Retinal pigment epithelial cell (primary cell): ENCODE measurements around the gene CADPS2.
"Not testable (repeated sequence)": the region's sequence is repeated elsewhere in the genome, so short reads cannot be mapped to it uniquely, and the experiment has no call there.

Source experiments
- DNase-seq: peaks from one replicate; pipeline ENCODE4 v3.0.0-alpha.2; 2010; ENCODE audit warnings: low read depth
- H3K4me3 ChIP-seq: 2 replicates; pipeline ENCODE4 v1.5.1; 2011; ENCODE audit warnings: mild to moderate bottlenecking, low read length, control low read depth, moderate library complexity
- CTCF ChIP-seq: conservative IDR thresholded peaks from 2 replicates; pipeline ENCODE4 v1.5.1; 2011; ENCODE audit warnings: low read depth, low read length, control low read depth, inconsistent platforms

CADPS2 gene

DNA sequence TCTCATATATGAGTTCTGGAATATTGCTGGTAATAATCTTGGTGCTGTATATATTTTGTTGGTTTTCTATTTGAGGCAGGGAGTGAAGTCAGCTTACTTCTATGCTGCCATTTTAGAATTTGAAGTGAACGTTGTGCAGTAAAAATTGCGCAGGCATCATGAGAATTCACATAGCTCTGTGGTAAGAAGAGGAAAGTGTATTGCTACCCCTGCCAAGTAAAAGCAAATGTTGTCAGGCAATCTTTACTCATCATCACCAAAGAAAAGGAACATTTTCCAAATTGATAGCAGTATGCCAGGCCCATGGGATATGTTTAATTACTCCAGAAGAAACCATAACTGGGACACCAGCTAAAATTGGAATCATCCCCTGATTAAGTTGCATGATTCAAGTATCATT is 595.1 kb downstream of the CADPS2 start:
- DNase-seq = no peak
- no peak for TF ChIP-seq CTCF
- no peak overlapping the region for H3K4me3 ChIP-seq

DNA sequence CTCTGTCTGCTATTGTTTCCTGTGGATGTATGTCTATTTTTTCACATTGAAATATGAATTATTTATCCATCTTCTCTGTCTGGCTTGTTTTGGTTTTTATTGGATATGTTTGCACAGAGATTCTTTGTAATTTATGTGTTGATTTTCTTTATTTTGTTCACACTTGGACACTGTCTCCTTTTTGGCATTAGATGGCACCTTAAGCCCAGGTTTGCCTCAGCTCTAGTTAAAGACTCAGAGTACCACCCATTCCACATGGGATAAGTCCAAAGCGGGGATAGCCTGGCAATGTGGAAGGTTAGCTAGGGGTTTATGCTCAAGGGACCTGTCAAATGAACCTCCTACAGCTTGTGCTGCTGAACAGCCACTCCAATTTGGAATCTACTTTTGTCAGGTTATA is 595.8 kb downstream of the CADPS2 start:
- H3K4me3 ChIP-seq = no peak overlapping the region
- no peak for DNase-seq
- TF ChIP-seq CTCF = no peak

GRCh38 chr7:122289426-122289825 is 596.8 kb downstream of the CADPS2 start:
- H3K4me3 ChIP-seq = no peak overlapping the region
- DNase-seq = no peak
- TF ChIP-seq CTCF = no peak

DNA sequence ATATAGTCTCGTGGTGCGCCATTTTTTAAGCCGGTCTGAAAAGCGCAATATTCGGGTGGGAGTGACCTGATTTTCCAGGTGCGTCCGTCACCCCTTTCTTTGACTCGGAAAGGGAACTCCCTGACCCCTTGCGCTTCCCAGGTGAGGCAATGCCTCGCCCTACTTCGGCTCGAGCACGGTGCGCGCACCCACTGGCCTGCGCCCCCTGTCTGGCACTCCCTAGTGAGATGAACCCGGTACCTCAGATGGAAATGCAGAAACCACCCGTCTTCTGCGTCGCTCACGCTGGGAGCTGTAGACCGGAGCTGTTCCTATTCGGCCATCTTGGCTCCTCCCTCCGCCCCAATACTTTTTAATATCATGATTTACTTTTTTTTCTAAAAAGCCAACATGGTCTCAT is 601.7 kb downstream of the CADPS2 start:
- DNase-seq, H3K4me3 ChIP-seq: not testable (repeated sequence)

GRCh38 chr7:122273117-122273516 is 613.1 kb downstream of the CADPS2 start:
- TF ChIP-seq CTCF = no peak
- no peak overlapping the region for H3K4me3 ChIP-seq

GRCh38 chr7:122269241-122269640 is 617.0 kb downstream of the CADPS2 start:
- no peak for DNase-seq
- TF ChIP-seq CTCF = no peak
- no peak overlapping the region for H3K4me3 ChIP-seq

More at GRCh38 chr7:122273117-122273516, 613.1 kb downstream of the CADPS2 start:
- no peak for DNase-seq
